Left ventricle myocardium superior (tissue), 1 donor: Measurements from ENCODE around the gene DEFB123. TPM values are rescaled to one million over a fixed set of nuclear protein-coding genes. Genes with fewer than 3 reads are reported as not detected.
A peak's percentile ranks its signal among the peaks of the same experiment; 100 is the strongest.

Source experiments
- ATAC-seq: fragments of 200-7000 bp; cut with Tn5 transposase; one replicate; pipeline ENCODE4 v1.9.1; 2020; ENCODE audit warnings: mild to moderate bottlenecking, moderate library complexity
- DNase-seq: peaks from one replicate; pipeline ENCODE4 v3.0.0-alpha.2; 2020
- intact Hi-C: fragments of 100-400 bp; cut with micrococcal nuclease; formaldehyde crosslinking; loops from one replicate; pipeline ENCODE4 v1.11.0; 2022
- total RNA-seq: library from RNA; stranded (reverse); fragmentation: NEBNext Ultra II Directional; extraction: Animal tissue kit (Norgen Biotek cat#: 25700); gene quantifications from one replicate; pipeline ENCODE4 v1.2.1, GENCODE V29; 2021
- donor health status: DM: no; HTN: yes; CAD: no; lungs with severe emphysema.

DEFB123 gene
- total RNA-seq, 1 donor from 2014 or later, result not detected

- peak; percentile 49 for DNase-seq
- intact Hi-C loops, result no loop called here
- ATAC-seq, result peak; percentile 35
Observed at GRCh38 chr20:31472395-31473330, 32.2 kb downstream of the DEFB123 start.

- DNase-seq, result no peak
- ATAC-seq, result no peak
- intact Hi-C loops, result no loop called here
Observed at GRCh38 chr20:31473331-31474096, 33.1 kb downstream of the DEFB123 start.

GRCh38 chr20:31474097-31474436 is 33.6 kb downstream of the DEFB123 start:
- DNase-seq (no peak), ATAC-seq (no peak)
- intact Hi-C loops, result no loop called here

GRCh38 chr20:31474758-31475427 is 34.5 kb downstream of the DEFB123 start, which contains the start of the genes DEFB124 and REM1:
Gene DEFB124, minus strand, starts transcription at chr20:31475127. Its CDS starts 2,114 bp downstream, at chr20:31473013.
Gene REM1, plus strand, starts transcription at chr20:31475288. Its CDS starts 1,158 bp downstream, at chr20:31476446.
- intact Hi-C loops, result no loop called here
- ATAC-seq (peak; percentile 95), DNase-seq (peak; percentile 79)

- ATAC-seq (peak; percentile 41), DNase-seq (peak; percentile 32)
- intact Hi-C loops, result no loop called here
Observed at GRCh38 chr20:31475472-31476293, 35.3 kb downstream of the DEFB123 start.

GRCh38 chr20:31476294-31476585 is 35.8 kb downstream of the DEFB123 start:
- DNase-seq, result no peak
- intact Hi-C loops, result no loop called here
- ATAC-seq, result no peak

GRCh38 chr20:31476643-31477215 is 36.3 kb downstream of the DEFB123 start:
- intact Hi-C loops, result no loop called here
- ATAC-seq, result peak; percentile 21
- DNase-seq, result peak; percentile 33

- ATAC-seq (no peak), DNase-seq (no peak)
- intact Hi-C loops, result no loop called here
Observed at GRCh38 chr20:31484001-31484400, 43.6 kb downstream of the DEFB123 start.

GRCh38 chr20:31485450-31486339 is 45.3 kb downstream of the DEFB123 start:
- intact Hi-C loops, result no loop called here
- ATAC-seq (peak; percentile 93), DNase-seq (peak; percentile 79)

GRCh38 chr20:31488115-31488514 is 47.7 kb downstream of the DEFB123 start:
- ATAC-seq, result no peak
- DNase-seq, result no peak
- intact Hi-C loops, result no loop called here

GRCh38 chr20:31489152-31489551 is 48.7 kb downstream of the DEFB123 start:
- intact Hi-C loops, result no loop called here
- DNase-seq (no peak), ATAC-seq (no peak)

GRCh38 chr20:31490752-31491151 is 50.3 kb downstream of the DEFB123 start:
- ATAC-seq, result no peak
- DNase-seq, result no peak
- intact Hi-C loops, result no loop called here

GRCh38 chr20:31494131-31494530 is 53.7 kb downstream of the DEFB123 start:
- ATAC-seq (no peak), DNase-seq (no peak)
- intact Hi-C loops, result no loop called here

GRCh38 chr20:31496761-31497295 is 56.4 kb downstream of the DEFB123 start:
- peak; percentile 85 for DNase-seq
- ATAC-seq, result peak; percentile 94
- intact Hi-C loops, result no loop called here

GRCh38 chr20:31497838-31498540 is 57.6 kb downstream of the DEFB123 start:
- intact Hi-C loops, result no loop called here
- peak; percentile 44 for ATAC-seq
- DNase-seq, result peak; percentile 60
